Thyroid gland (tissue), 4 donors: ENCODE data around the gene CASP9.

Experiments
- CTCF ChIP-seq, 6 experiments: fragments of 200-600 bp in 3 of 6; fragments of 450-650 bp in 3 of 6; sonication (generic) in 3 of 6; IDR thresholded peaks; one replicate each; pipeline ENCODE4 v1.5.1; 2016 to 2019; ENCODE audit warnings: antibody characterized with exemption in 6 of 6, mild to moderate bottlenecking in 2 of 6, inconsistent platforms in 1 of 6, moderate library complexity in 1 of 6
- POLR2A ChIP-seq, 2 donors: fragments of 450-650 bp; IDR thresholded peaks; one replicate each; pipeline ENCODE4 v1.6.1; 2017; ENCODE audit warnings: antibody characterized with exemption in 2 of 2, mild to moderate bottlenecking in 2 of 2, moderate library complexity in 1 of 2

- TF ChIP-seq POLR2A (IDR thresholded peaks at IDR 0.05): no peak
- no peak for TF ChIP-seq CTCF (IDR thresholded peaks at IDR 0.05)
These were observed 7.7 kb upstream of the CASP9 start for GRCh38 chr1:15531682-15532081.
